ENCODE measurements around the gene PNPLA4. TPM values are rescaled to one million over a fixed set of nuclear protein-coding genes. Genes with fewer than 3 reads are reported as not detected.

Gene PNPLA4, protein sequence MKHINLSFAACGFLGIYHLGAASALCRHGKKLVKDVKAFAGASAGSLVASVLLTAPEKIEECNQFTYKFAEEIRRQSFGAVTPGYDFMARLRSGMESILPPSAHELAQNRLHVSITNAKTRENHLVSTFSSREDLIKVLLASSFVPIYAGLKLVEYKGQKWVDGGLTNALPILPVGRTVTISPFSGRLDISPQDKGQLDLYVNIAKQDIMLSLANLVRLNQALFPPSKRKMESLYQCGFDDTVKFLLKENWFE
- 11.4 TPM for total RNA-seq
- long read RNA-seq, transcript PNPLA4-201 (7 exons, 3,372 nt): major isoform, 6 of 8 reads
- long read RNA-seq, partial matches to known transcripts: 0 of 8 reads
- long read RNA-seq, other reads (novel, unspliced or antisense): 2 of 8 reads

DNA sequence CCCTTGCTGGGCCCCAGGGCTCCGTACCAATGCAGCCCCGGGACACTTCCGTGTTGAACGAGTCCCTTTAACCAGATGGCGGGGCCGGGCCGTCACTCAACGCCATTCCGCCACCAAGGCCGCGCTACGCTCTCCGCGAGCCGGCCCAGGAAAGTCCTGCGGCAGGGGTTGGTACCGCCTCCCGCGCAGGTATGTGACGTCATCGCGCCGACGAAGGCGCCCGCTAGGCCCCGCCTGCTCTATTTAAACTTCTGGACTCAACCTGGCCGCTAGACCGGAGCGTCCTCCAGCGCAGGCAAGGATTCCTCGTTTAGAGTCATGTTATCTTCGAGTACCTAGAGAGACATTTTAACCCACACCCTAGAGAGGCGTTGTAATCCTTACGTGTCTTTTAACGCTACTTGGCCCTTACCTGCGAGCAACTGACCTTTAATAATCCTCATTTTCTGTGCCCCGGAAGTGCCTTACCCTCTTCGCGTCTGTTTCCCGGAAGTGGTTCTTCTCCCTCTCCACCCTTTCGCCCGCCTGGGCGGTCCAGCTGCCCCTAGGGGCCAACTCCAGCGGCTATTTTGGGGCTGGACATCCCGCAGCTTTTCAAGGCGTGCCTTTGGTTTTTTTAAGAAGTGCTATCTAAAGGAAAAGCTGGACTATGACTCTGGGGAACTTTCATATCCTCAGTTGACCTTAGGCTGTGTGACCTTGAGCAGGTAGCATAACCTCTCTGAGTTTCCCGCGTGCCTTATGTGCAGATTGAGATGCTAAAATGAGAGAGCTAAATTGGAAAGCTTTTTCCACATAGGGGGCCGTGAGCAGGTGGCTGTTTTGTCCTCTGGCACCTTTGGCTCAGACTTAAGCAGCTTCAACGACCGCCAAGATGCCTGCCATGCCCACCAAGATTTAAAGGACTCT, at the start of gene PNPLA4:
Gene PNPLA4, minus strand, starts transcription at position 155 of the 909 bp plus-strand sequence. CDS start 1,294 bp downstream, outside the sequence.
- Histone ChIP-seq H3K9me3 (no peaks in the 10 kb centered on the region), H3K36me3 (no peaks in the 10 kb centered on the region), H3K27me3 (ENCODE audit: low read depth) (no peaks in the 10 kb centered on the region), H3K4me1 (no peaks in the 10 kb centered on the region), H3K4me3 (peak within 1 kb of the TSS; percentile 59), H3K27ac (peak within 1 kb of the TSS; percentile 84)
- ATAC-seq (peak; percentile 99), DNase-seq (peak; percentile 89)
- intact Hi-C loops (cut with DNase I): no loop called here
- TF ChIP-seq, protein P1, sequence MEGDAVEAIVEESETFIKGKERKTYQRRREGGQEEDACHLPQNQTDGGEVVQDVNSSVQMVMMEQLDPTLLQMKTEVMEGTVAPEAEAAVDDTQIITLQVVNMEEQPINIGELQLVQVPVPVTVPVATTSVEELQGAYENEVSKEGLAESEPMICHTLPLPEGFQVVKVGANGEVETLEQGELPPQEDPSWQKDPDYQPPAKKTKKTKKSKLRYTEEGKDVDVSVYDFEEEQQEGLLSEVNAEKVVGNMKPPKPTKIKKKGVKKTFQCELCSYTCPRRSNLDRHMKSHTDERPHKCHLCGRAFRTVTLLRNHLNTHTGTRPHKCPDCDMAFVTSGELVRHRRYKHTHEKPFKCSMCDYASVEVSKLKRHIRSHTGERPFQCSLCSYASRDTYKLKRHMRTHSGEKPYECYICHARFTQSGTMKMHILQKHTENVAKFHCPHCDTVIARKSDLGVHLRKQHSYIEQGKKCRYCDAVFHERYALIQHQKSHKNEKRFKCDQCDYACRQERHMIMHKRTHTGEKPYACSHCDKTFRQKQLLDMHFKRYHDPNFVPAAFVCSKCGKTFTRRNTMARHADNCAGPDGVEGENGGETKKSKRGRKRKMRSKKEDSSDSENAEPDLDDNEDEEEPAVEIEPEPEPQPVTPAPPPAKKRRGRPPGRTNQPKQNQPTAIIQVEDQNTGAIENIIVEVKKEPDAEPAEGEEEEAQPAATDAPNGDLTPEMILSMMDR (IDR thresholded peaks at IDR 0.05): peak; percentile 17

DNA sequence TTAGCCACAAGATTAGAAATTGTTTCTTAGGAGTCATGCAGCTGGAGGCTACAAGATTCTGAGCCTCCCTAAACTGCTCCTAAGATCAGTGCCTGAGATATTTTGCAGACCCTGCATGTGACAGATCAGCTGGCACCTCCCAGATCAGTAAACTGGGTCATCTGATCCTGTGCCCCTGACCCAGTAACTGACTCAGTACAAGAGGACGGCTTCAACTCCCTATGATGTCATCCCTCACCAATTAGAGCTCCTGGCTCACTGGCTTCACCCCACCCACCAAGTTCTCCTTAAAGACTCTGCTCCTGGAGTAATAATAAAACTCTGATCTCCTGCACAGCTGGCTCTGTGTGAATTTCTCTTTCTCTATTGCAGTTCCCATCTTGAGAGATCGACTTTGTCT, 45.4 kb upstream of the PNPLA4 start:
- Histone ChIP-seq H3K4me1 (no peaks in the 10 kb centered on the region), H3K27me3 (ENCODE audit: low read depth) (no peaks in the 10 kb centered on the region), H3K36me3 (no peaks in the 10 kb centered on the region), H3K27ac (no peak overlapping the region), H3K9me3 (no peaks in the 10 kb centered on the region), H3K4me3 (no peak overlapping the region)
- TF ChIP-seq, protein P1 (IDR thresholded peaks at IDR 0.05): no peak
- ATAC-seq (no peak), DNase-seq (no peak)
- intact Hi-C loops (cut with DNase I): no loop called here

DNA sequence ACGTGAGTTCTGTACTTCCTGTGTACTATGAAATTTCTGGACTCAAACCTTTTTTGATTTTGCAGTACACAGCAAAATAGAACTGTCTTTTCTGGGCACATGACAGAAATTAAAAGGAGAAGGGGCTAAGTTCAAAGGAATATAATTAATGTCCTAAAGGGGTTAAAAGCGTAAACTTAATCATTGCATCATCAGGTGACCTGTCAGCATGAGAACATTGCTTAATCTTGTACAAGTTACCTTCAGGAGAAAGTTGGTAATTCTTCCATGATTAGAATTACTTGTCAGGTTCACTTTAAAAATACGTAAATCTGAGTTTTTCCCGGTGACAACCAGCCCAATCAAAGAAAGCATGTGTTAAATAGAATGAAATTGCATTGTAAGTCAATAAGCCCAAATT, 43.2 kb upstream of the PNPLA4 start:
- H3K9me3 ChIP-seq: no peaks in the 10 kb centered on the region
- TF ChIP-seq, protein P1 (IDR thresholded peaks at IDR 0.05): no peak
- no peaks in the 10 kb centered on the region for H3K36me3 ChIP-seq
- DNase-seq (no peak), ATAC-seq (no peak)
- H3K4me3 ChIP-seq: no peak overlapping the region
- no peak overlapping the region for H3K27ac ChIP-seq
- H3K4me1 ChIP-seq: no peaks in the 10 kb centered on the region
- H3K27me3 ChIP-seq (ENCODE audit: low read depth): no peaks in the 10 kb centered on the region
- intact Hi-C loops (cut with DNase I): no loop called here

DNA sequence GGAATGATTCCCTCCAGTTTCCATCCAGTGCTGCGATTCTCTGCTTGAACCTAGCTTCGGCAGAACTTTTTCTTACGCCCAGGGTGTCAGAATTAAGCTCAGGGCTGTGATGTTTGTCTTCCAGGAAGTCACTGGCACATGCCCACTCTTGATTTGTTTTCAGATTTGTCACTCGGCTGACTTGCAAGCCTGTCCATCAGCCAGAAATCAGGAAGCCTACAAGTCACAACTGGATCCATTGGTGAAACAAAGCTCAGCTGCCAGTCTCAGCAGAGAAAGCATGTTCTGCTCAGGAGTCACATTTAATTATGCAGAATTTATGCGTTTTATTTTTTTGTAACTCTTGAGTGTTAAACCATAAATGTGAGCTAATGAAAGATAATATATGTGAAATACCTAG, 38.2 kb upstream of the PNPLA4 start:
- intact Hi-C loops (cut with DNase I): no loop called here
- Histone ChIP-seq H3K27ac (no peak overlapping the region), H3K9me3 (no peaks in the 10 kb centered on the region), H3K36me3 (no peaks in the 10 kb centered on the region), H3K4me1 (no peaks in the 10 kb centered on the region), H3K27me3 (ENCODE audit: low read depth) (no peaks in the 10 kb centered on the region), H3K4me3 (no peak overlapping the region)
- ATAC-seq (no peak), DNase-seq (no peak)
- TF ChIP-seq, protein P1 (IDR thresholded peaks at IDR 0.05): no peak

GRCh38 chrX:7960246-7960645, 33.0 kb upstream of the PNPLA4 start:
- H3K4me1 ChIP-seq: no peaks in the 10 kb centered on the region
- ATAC-seq (no peak), DNase-seq (no peak)
- TF ChIP-seq, protein P1 (IDR thresholded peaks at IDR 0.05): no peak
- H3K27me3 ChIP-seq (ENCODE audit: low read depth): no peaks in the 10 kb centered on the region
- no peaks in the 10 kb centered on the region for H3K36me3 ChIP-seq
- no peak overlapping the region for H3K4me3 ChIP-seq
- intact Hi-C loops (cut with DNase I): no loop called here
- H3K9me3 ChIP-seq: no peaks in the 10 kb centered on the region
- H3K27ac ChIP-seq: no peak overlapping the region

All from lower lobe of right lung (tissue), 2 donors.